Fibroblast of lung (primary cell): Measurements from ENCODE around the gene DBH. TPM values are rescaled to one million over a fixed set of nuclear protein-coding genes. Genes with fewer than 3 reads are reported as not detected.

Experiments
- DNase-seq, 2 donors: peaks; one replicate each; pipeline versions ENCODE4 v3.0.0 to v3.0.0-alpha.2; 2010; ENCODE audit warnings: low read depth in 2 of 2
- H2AFZ ChIP-seq: 2 replicates; pipeline ENCODE4 v1.5.1; 2012; ENCODE audit warnings: low read length, control low read depth, inconsistent platforms
- H3K27ac ChIP-seq: 2 replicates; pipeline ENCODE4 v1.5.1; 2011; ENCODE audit warnings: low read length, control low read depth; ENCODE audit not compliant: insufficient read depth
- H3K27me3 ChIP-seq: 2 replicates; pipeline ENCODE4 v1.5.1; 2011; ENCODE audit warnings: mild to moderate bottlenecking, low read length; ENCODE audit not compliant: control insufficient read depth, insufficient read depth
- H3K36me3 ChIP-seq: 2 replicates; pipeline ENCODE4 v1.5.1; 2011; ENCODE audit warnings: low read length; ENCODE audit not compliant: control insufficient read depth, insufficient read depth
- H3K4me1 ChIP-seq: 2 replicates; pipeline ENCODE4 v1.5.1; 2011; ENCODE audit warnings: low read length; ENCODE audit not compliant: control insufficient read depth, insufficient read depth; ENCODE audit errors: extremely low read depth
- H3K4me2 ChIP-seq: 2 replicates; pipeline ENCODE4 v1.5.1; 2011; ENCODE audit warnings: low read length, control low read depth; ENCODE audit not compliant: insufficient read depth; ENCODE audit errors: extremely low read depth
- H3K4me3 ChIP-seq, 4 experiments: fragments of 200-600 bp in 1 of 4; sonication (generic) in 1 of 4; replicated peaks in 1 of 4; 2 replicates each; pipeline ENCODE4 v1.5.1; 2011 to 2016; ENCODE audit warnings: low read length in 4 of 4, low read depth in 3 of 4, mild to moderate bottlenecking in 3 of 4, control low read depth in 2 of 4, inconsistent platforms in 1 of 4, mixed read lengths in 1 of 4; ENCODE audit not compliant: insufficient read depth in 1 of 4; ENCODE audit errors: control extremely low read depth in 1 of 4
- H3K79me2 ChIP-seq: 2 replicates; pipeline ENCODE4 v1.5.1; 2012; ENCODE audit warnings: mild to moderate bottlenecking, low read length, inconsistent platforms; ENCODE audit not compliant: control insufficient read depth, insufficient read depth
- H3K9ac ChIP-seq: 2 replicates; pipeline ENCODE4 v1.5.1; 2011; ENCODE audit warnings: mild to moderate bottlenecking, low read length, control low read depth; ENCODE audit not compliant: insufficient read depth
- H3K9me3 ChIP-seq: 2 replicates; pipeline ENCODE4 v1.5.1; 2012; ENCODE audit warnings: low read depth, low read length; ENCODE audit not compliant: control insufficient read depth, insufficient read depth
- H4K20me1 ChIP-seq: 2 replicates; pipeline ENCODE4 v1.5.1; 2011; ENCODE audit warnings: low read length; ENCODE audit not compliant: control insufficient read depth, insufficient read depth; ENCODE audit errors: extremely low read depth
- EZH2 ChIP-seq: IDR thresholded peaks from 2 replicates; pipeline ENCODE4 v1.5.1; 2012; ENCODE audit warnings: low read length, control low read depth, mild to moderate bottlenecking; ENCODE audit errors: missing control alignments
- polyA plus RNA-seq, 2 donors: library from polyadenylated mRNA; depleted of rRNA in 1 of 2; stranded (reverse) in 1 of 2; unstranded in 1 of 2; fragments of >200 nt; gene quantifications; 2 replicates each; pipeline ENCODE4 v1.2.1, GENCODE V29; 2011 to 2012; ENCODE audit warnings: missing spikeins in 1 of 2
- total RNA-seq: library from RNA; depleted of rRNA; stranded (reverse); fragments of >200 nt; gene quantifications from 2 replicates; pipeline ENCODE4 v1.2.1, GENCODE V29; 2014
- TF ChIP-seq, protein P1 (sequence below), 2 donors: IDR thresholded peaks in 1 of 2; conservative IDR thresholded peaks in 1 of 2; 1 replicate in 1 of 2; 2 replicates in 1 of 2; pipeline ENCODE4 v1.5.1; 2011 to 2012; ENCODE audit warnings: low read length in 2 of 2, control low read depth in 1 of 2, inconsistent platforms in 1 of 2, low read depth in 1 of 2, mild to moderate bottlenecking in 1 of 2

The DBH gene
- total and polyA plus RNA-seq, 2 donors (not counting 1 experiment from before 2014, with no cell fraction given): not detected

DNA sequence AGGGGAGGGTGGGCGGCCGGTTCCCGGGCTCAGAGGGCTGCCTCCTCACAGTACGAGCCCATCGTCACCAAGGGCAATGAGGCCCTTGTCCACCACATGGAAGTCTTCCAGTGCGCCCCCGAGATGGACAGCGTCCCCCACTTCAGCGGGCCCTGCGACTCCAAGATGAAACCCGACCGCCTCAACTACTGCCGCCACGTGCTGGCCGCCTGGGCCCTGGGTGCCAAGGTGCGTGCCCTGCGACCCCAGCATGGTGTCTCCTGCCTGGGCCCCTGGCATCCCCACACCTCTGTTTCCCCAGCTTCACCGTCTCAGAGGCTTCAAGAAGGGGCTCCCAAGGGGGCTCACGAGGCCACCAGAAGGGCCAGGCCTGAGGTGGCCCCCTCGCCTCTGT lies 7.2 kb downstream of the DBH start:
- H4K20me1 ChIP-seq: no peaks in the 10 kb centered on the region
- no peak overlapping the region for H3K9ac ChIP-seq
- H3K4me2 ChIP-seq: no peak overlapping the region
- H2AFZ ChIP-seq: no peak overlapping the region
- H3K79me2 ChIP-seq: no peaks in the 10 kb centered on the region
- no peak overlapping the region for H3K27ac ChIP-seq
- no peaks in the 10 kb centered on the region for H3K27me3 ChIP-seq
- no peak for DNase-seq
- H3K36me3 ChIP-seq: no peaks in the 10 kb centered on the region
- no peak for TF ChIP-seq EZH2
- TF ChIP-seq, protein P1, sequence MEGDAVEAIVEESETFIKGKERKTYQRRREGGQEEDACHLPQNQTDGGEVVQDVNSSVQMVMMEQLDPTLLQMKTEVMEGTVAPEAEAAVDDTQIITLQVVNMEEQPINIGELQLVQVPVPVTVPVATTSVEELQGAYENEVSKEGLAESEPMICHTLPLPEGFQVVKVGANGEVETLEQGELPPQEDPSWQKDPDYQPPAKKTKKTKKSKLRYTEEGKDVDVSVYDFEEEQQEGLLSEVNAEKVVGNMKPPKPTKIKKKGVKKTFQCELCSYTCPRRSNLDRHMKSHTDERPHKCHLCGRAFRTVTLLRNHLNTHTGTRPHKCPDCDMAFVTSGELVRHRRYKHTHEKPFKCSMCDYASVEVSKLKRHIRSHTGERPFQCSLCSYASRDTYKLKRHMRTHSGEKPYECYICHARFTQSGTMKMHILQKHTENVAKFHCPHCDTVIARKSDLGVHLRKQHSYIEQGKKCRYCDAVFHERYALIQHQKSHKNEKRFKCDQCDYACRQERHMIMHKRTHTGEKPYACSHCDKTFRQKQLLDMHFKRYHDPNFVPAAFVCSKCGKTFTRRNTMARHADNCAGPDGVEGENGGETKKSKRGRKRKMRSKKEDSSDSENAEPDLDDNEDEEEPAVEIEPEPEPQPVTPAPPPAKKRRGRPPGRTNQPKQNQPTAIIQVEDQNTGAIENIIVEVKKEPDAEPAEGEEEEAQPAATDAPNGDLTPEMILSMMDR (conservative IDR thresholded peaks at IDR 0.05 in 1 of 2, IDR thresholded peaks at IDR 0.05 in 1 of 2; ENCODE audit: low read depth in 1 of 2, low read length in 2 of 2): no peak
- H3K4me3 ChIP-seq: no peak overlapping the region
- no peaks in the 10 kb centered on the region for H3K9me3 ChIP-seq
- H3K4me1 ChIP-seq: no peaks in the 10 kb centered on the region

DNA sequence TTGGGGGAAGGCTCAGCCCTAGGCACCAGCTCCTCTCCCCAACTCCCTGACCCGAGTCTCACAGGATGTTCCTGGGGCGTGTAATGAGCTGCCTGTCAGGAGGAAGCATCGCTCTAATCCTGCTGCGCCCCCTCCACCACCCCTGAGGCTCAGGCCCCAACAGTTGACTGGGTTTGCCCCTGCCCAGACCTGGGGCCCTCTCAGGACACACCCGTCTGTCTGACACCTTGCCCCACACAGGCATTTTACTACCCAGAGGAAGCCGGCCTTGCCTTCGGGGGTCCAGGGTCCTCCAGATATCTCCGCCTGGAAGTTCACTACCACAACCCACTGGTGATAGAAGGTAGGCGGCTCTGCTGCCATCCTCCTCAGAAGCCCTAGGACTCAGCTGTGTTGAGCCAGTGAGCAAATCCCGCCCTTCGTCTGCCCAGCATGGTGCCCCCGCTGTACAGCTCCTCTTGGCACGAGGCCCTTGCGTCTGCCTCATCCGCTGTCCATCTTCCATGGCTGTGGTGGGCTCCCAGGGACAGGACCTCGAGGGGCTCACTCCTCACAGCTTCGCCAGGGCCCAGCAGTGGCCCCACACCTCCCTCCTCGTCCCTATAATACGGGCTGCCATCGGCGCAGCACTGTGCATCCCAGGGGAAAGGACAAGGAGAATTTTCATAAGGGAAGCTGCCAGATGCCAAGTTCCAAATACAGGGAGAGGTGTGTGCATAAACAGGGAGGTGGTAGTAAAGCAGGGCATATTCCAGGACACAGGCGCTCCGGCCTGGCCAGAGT lies 8.0 kb downstream of the DBH start:
- no peak for DNase-seq
- no peaks in the 10 kb centered on the region for H4K20me1 ChIP-seq
- no peaks in the 10 kb centered on the region for H3K36me3 ChIP-seq
- no peak overlapping the region for H3K4me2 ChIP-seq
- TF ChIP-seq EZH2: no peak
- TF ChIP-seq, protein P1 (conservative IDR thresholded peaks at IDR 0.05 in 1 of 2, IDR thresholded peaks at IDR 0.05 in 1 of 2; ENCODE audit: low read depth in 1 of 2, low read length in 2 of 2): no peak
- H3K27me3 ChIP-seq: no peaks in the 10 kb centered on the region
- H3K9ac ChIP-seq: no peak overlapping the region
- H2AFZ ChIP-seq: no peak overlapping the region
- H3K79me2 ChIP-seq: no peaks in the 10 kb centered on the region
- no peak overlapping the region for H3K27ac ChIP-seq
- H3K9me3 ChIP-seq: no peaks in the 10 kb centered on the region
- no peaks in the 10 kb centered on the region for H3K4me1 ChIP-seq
- H3K4me3 ChIP-seq: no peak overlapping the region

DNA sequence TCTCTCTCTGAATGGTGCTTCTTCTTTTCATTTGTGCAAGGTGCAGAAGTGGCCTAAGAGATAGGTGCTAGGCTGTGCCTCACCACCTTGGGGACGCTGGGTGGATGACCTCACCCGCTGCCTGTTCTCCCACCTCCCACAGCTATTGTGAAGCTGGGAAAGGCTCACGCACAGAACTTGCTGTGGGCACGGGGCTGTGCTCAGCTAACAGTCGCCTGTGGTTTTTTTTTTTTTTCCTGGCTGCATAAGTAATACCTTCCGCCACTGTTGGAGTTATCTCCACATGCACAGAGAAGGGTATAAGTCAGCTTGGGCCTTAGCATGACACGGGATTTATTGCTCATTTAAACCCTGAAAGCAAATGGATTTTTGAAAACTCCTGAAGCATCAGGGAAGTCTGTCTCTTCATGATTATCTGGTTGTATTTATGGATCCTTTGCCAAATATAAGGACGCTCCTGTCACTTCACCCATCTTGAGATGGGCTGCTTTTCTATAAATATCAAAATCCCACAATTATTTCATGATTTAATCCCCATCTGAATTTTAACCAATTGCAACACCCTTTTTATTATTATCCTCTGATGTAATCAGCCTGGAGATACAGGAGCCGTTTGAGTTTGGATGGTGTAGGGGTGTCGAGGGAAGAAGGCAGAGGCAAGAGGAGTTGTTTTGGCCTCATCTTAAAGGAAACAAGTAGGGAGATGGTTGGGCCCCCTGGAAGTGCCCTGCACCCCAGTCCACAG lies 9.0 kb downstream of the DBH start:
- Histone ChIP-seq H3K4me2 (no peak overlapping the region), H3K4me1 (no peaks in the 10 kb centered on the region), H2AFZ (no peak overlapping the region), H3K36me3 (no peaks in the 10 kb centered on the region), H3K9me3 (no peaks in the 10 kb centered on the region), H3K9ac (no peak overlapping the region), H3K4me3 (no peak overlapping the region), H4K20me1 (no peaks in the 10 kb centered on the region), H3K27ac (no peak overlapping the region), H3K27me3 (no peaks in the 10 kb centered on the region), H3K79me2 (no peaks in the 10 kb centered on the region)
- no peak for TF ChIP-seq EZH2
- TF ChIP-seq, protein P1 (conservative IDR thresholded peaks at IDR 0.05 in 1 of 2, IDR thresholded peaks at IDR 0.05 in 1 of 2; ENCODE audit: low read depth in 1 of 2, low read length in 2 of 2): no peak
- DNase-seq: no peak
